ENCODE data around the gene SZT2. TPM values are rescaled to one million over a fixed set of nuclear protein-coding genes. Genes with fewer than 3 reads are reported as not detected.
"Not testable (repeated sequence)": the region's sequence is repeated elsewhere in the genome, so short reads cannot be mapped to it uniquely, and the experiment has no call there.

SZT2 gene
- total RNA-seq, 1 experiment from 2014 or later: 31.3 TPM

DNA sequence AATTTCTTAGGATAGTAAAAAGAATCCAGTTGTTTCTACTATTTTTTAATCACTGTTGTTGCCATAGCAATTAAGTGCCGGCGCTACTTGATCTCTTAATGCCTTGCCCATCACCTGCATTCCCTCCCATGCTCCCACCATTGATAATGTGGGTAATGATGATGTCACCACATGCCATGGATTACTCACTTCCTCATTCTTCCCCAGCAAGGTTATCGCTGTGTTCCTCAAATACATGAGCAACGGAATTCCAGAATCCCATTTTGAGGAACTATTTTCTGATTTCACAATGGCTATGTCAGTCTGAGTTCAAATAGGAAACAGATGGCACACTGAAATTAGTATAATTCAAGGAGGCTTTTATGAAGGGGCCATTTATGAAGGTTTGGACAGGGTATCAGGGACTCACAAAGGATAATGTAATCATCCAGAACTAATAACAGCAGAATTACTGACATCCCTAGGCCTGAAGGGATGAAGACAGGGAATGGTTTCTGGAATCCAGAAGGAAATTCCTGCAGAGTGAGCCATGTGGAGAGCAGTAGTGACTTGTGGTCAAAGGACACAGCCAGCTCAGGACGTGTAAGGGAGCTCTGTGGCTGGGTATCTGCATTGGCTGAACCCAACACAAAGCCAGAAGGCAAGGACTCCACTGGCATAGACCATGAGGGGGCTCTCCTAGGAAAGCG is 82.9 kb downstream of the SZT2 start:
- H2AFZ ChIP-seq (ENCODE audit: low read length); H3K79me2 ChIP-seq (ENCODE audit: low read length); H3K4me1 ChIP-seq (ENCODE audit: low read length); H3K9me3 ChIP-seq (ENCODE audit: low read length); H3K27me3 ChIP-seq (ENCODE audit: low read length); DNase-seq; H3K9me2 ChIP-seq (replicated peaks; ENCODE audit: insufficient read depth, low read length); H3K4me3 ChIP-seq (ENCODE audit: low read length); H3K27ac ChIP-seq (ENCODE audit: low read length); H3K9ac ChIP-seq (ENCODE audit: low read length); H3K36me3 ChIP-seq (ENCODE audit: insufficient read depth, low read length); H3K4me2 ChIP-seq (ENCODE audit: low read depth, low read length, poor library complexity, severe bottlenecking); H4K20me1 ChIP-seq (ENCODE audit: insufficient read depth, low read depth, low read length): not testable (repeated sequence)

DNA sequence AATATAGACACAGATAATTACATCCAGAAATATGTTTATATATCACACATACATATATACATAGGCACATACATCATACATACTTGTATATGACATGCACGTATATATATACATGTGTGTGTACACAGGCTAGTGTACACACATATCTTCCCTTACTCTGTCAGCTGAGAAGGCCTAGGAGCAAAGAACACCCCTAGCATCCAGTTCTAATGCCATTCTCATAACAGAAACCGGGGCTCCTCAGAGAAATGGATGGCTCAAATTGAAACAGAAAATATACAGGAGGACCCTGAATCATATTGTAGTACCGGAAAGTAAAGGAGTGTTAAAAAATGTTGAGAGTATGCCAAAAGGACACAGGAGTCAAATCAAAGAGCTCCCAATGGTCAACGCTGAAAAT is 83.8 kb downstream of the SZT2 start:
- Histone ChIP-seq H3K36me3 (ENCODE audit: insufficient read depth, low read length) (no peaks in the 10 kb centered on the region), H3K4me2 (ENCODE audit: low read depth, low read length, poor library complexity, severe bottlenecking) (no peak overlapping the region), H3K9ac (ENCODE audit: low read length) (no peak overlapping the region), H3K4me3 (ENCODE audit: low read length) (no peak overlapping the region), H3K27ac (ENCODE audit: low read length) (no peak overlapping the region), H3K79me2 (ENCODE audit: low read length) (no peaks in the 10 kb centered on the region), H4K20me1 (ENCODE audit: insufficient read depth, low read depth, low read length) (no peaks in the 10 kb centered on the region), H3K9me3 (ENCODE audit: low read length) (no peaks in the 10 kb centered on the region), H3K27me3 (ENCODE audit: low read length) (no peaks in the 10 kb centered on the region), H3K4me1 (ENCODE audit: low read length) (no peaks in the 10 kb centered on the region), H2AFZ (ENCODE audit: low read length) (no peak overlapping the region), H3K9me2 (replicated peaks; ENCODE audit: insufficient read depth, low read length) (no peaks in the 10 kb centered on the region)
- DNase-seq: no peak

DNA sequence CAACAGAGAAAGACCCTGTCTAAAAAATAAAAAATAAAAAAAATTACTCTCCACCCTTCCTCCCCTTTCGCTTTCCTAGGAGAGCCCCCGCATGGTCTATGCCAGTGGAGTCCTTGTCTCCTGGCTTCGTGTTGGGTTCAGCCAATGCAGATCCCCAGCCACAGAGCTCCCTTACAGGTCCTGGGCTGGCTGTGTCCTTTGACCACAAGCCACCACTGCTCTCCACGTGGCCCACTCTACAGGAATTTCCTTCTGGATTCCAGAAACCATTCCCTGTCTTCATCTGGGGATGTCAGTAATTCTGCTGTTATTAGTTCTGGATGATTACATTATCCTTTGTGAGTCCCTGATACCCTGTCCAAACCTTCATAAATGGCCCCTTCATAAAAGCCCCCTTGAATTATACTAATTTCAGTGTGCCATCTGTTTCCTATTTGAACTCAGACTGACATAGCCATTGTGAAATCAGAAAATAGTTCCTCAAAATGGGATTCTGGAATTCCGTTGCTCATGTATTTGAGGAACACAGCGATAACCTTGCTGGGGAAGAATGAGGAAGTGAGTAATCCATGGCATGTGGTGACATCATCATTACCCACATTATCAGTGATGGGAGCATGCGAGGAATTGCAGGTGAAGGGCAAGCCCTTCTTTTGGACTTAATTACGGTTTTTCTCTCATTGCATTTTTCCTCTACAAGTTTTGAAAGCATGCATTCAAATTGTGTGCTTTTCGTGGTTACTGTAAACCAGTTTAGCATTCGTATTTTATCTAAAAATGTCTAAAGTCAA is 86.1 kb downstream of the SZT2 start:
- H3K9me3 ChIP-seq (ENCODE audit: low read length); H3K4me3 ChIP-seq (ENCODE audit: low read length); H3K9me2 ChIP-seq (replicated peaks; ENCODE audit: insufficient read depth, low read length); H3K79me2 ChIP-seq (ENCODE audit: low read length); H3K27ac ChIP-seq (ENCODE audit: low read length); DNase-seq; H3K4me1 ChIP-seq (ENCODE audit: low read length); H2AFZ ChIP-seq (ENCODE audit: low read length); H4K20me1 ChIP-seq (ENCODE audit: insufficient read depth, low read depth, low read length); H3K36me3 ChIP-seq (ENCODE audit: insufficient read depth, low read length); H3K4me2 ChIP-seq (ENCODE audit: low read depth, low read length, poor library complexity, severe bottlenecking); H3K27me3 ChIP-seq (ENCODE audit: low read length); H3K9ac ChIP-seq (ENCODE audit: low read length): not testable (repeated sequence)

GRCh38 chr1:43477716-43478115 is 88.0 kb downstream of the SZT2 start:
- Histone ChIP-seq H3K9ac (ENCODE audit: low read length) (no peak overlapping the region), H3K27me3 (ENCODE audit: low read length) (no peaks in the 10 kb centered on the region), H3K9me3 (ENCODE audit: low read length) (no peaks in the 10 kb centered on the region), H3K27ac (ENCODE audit: low read length) (no peak overlapping the region), H3K79me2 (ENCODE audit: low read length) (no peaks in the 10 kb centered on the region), H3K4me3 (ENCODE audit: low read length) (no peak overlapping the region), H3K36me3 (ENCODE audit: insufficient read depth, low read length) (no peaks in the 10 kb centered on the region), H3K4me2 (ENCODE audit: low read depth, low read length, poor library complexity, severe bottlenecking) (no peak overlapping the region), H4K20me1 (ENCODE audit: insufficient read depth, low read depth, low read length) (no peaks in the 10 kb centered on the region), H3K9me2 (replicated peaks; ENCODE audit: insufficient read depth, low read length) (no peaks in the 10 kb centered on the region), H3K4me1 (ENCODE audit: low read length) (no peaks in the 10 kb centered on the region), H2AFZ (ENCODE audit: low read length) (no peak overlapping the region)
- DNase-seq: no peak

- Histone ChIP-seq H3K79me2 (ENCODE audit: low read length) (no peaks in the 10 kb centered on the region), H3K9me3 (ENCODE audit: low read length) (no peaks in the 10 kb centered on the region), H3K4me2 (ENCODE audit: low read depth, low read length, poor library complexity, severe bottlenecking) (no peak overlapping the region), H3K36me3 (ENCODE audit: insufficient read depth, low read length) (no peaks in the 10 kb centered on the region), H3K9ac (ENCODE audit: low read length) (no peak overlapping the region), H3K9me2 (replicated peaks; ENCODE audit: insufficient read depth, low read length) (no peaks in the 10 kb centered on the region), H3K4me3 (ENCODE audit: low read length) (no peak overlapping the region), H3K27ac (ENCODE audit: low read length) (no peak overlapping the region), H3K4me1 (ENCODE audit: low read length) (no peaks in the 10 kb centered on the region), H4K20me1 (ENCODE audit: insufficient read depth, low read depth, low read length) (no peaks in the 10 kb centered on the region), H3K27me3 (ENCODE audit: low read length) (no peaks in the 10 kb centered on the region), H2AFZ (ENCODE audit: low read length) (no peak overlapping the region)
- DNase-seq: no peak
Measured at GRCh38 chr1:43479414-43479813, 89.7 kb downstream of the SZT2 start.

GRCh38 chr1:43481491-43481890 is 91.8 kb downstream of the SZT2 start:
- H3K4me2 ChIP-seq (ENCODE audit: low read depth, low read length, poor library complexity, severe bottlenecking): no peak overlapping the region
- no peaks in the 10 kb centered on the region for H3K27me3 ChIP-seq (ENCODE audit: low read length)
- DNase-seq: no peak
- H3K9me3 ChIP-seq (ENCODE audit: low read length): no peaks in the 10 kb centered on the region
- H3K27ac ChIP-seq (ENCODE audit: low read length): no peak overlapping the region
- no peaks in the 10 kb centered on the region for H4K20me1 ChIP-seq (ENCODE audit: insufficient read depth, low read depth, low read length)
- H3K9me2 ChIP-seq (replicated peaks; ENCODE audit: insufficient read depth, low read length): no peaks in the 10 kb centered on the region
- no peak overlapping the region for H2AFZ ChIP-seq (ENCODE audit: low read length)
- no peak overlapping the region for H3K4me3 ChIP-seq (ENCODE audit: low read length)
- no peak overlapping the region for H3K9ac ChIP-seq (ENCODE audit: low read length)
- H3K4me1 ChIP-seq (ENCODE audit: low read length): no peaks in the 10 kb centered on the region
- H3K79me2 ChIP-seq (ENCODE audit: low read length): no peaks in the 10 kb centered on the region
- no peaks in the 10 kb centered on the region for H3K36me3 ChIP-seq (ENCODE audit: insufficient read depth, low read length)

GRCh38 chr1:43482215-43482614 is 92.5 kb downstream of the SZT2 start:
- H3K9ac ChIP-seq (ENCODE audit: low read length): no peak overlapping the region; the same call in 1 of the 2 replicates
- no peak for DNase-seq
- H3K4me3 ChIP-seq (ENCODE audit: low read length): no peak overlapping the region
- no peaks in the 10 kb centered on the region for H3K9me3 ChIP-seq (ENCODE audit: low read length)
- no peak overlapping the region for H2AFZ ChIP-seq (ENCODE audit: low read length)
- no peaks in the 10 kb centered on the region for H3K27me3 ChIP-seq (ENCODE audit: low read length)
- H3K36me3 ChIP-seq (ENCODE audit: insufficient read depth, low read length): no peaks in the 10 kb centered on the region
- H3K4me2 ChIP-seq (ENCODE audit: low read depth, low read length, poor library complexity, severe bottlenecking): no peak overlapping the region
- H4K20me1 ChIP-seq (ENCODE audit: insufficient read depth, low read depth, low read length): no peaks in the 10 kb centered on the region
- no peaks in the 10 kb centered on the region for H3K4me1 ChIP-seq (ENCODE audit: low read length)
- H3K79me2 ChIP-seq (ENCODE audit: low read length): no peaks in the 10 kb centered on the region
- H3K27ac ChIP-seq (ENCODE audit: low read length): no peak overlapping the region
- H3K9me2 ChIP-seq (replicated peaks; ENCODE audit: insufficient read depth, low read length): no peaks in the 10 kb centered on the region

DNA sequence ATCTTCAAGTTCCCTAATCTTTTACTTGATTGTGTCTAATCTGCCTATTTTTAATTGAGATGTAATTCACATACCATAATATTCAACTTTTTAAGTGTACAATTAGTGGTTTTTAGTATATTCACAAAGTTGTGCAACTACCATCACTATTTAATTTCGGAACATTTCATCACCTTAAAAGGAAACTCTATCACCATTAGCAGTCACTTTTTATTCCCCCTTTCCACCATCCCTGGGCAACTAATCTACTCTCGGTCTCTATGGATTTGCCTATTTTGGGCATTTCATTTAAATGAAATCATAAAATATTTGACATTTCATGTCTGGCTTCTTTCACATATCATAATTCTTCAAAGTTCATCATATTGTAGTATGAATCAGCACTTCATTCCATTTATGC is 94.7 kb downstream of the SZT2 start:
- Histone ChIP-seq H3K9ac (ENCODE audit: low read length) (no peak overlapping the region), H3K4me1 (ENCODE audit: low read length) (no peaks in the 10 kb centered on the region), H3K4me2 (ENCODE audit: low read depth, low read length, poor library complexity, severe bottlenecking) (no peak overlapping the region), H3K36me3 (ENCODE audit: insufficient read depth, low read length) (no peaks in the 10 kb centered on the region), H3K9me3 (ENCODE audit: low read length) (peaks cover 7% of the 10 kb centered on the region), H3K4me3 (ENCODE audit: low read length) (no peak overlapping the region), H3K79me2 (ENCODE audit: low read length) (no peaks in the 10 kb centered on the region), H3K27me3 (ENCODE audit: low read length) (no peaks in the 10 kb centered on the region), H4K20me1 (ENCODE audit: insufficient read depth, low read depth, low read length) (no peaks in the 10 kb centered on the region), H3K9me2 (replicated peaks; ENCODE audit: insufficient read depth, low read length) (no peaks in the 10 kb centered on the region), H3K27ac (ENCODE audit: low read length) (no peak overlapping the region), H2AFZ (ENCODE audit: low read length) (no peak overlapping the region)
- DNase-seq: no peak
